CD14-positive monocyte (primary cell): ENCODE data around the gene RAET1E. TPM values are rescaled to one million over a fixed set of nuclear protein-coding genes. Genes with fewer than 3 reads are reported as not detected.

Experiments
- DNase-seq, 3 donors: peaks; one replicate each; pipeline ENCODE4 v3.0.0-alpha.2; 2011 to 2022
- H2AFZ ChIP-seq: 2 replicates; pipeline ENCODE4 v1.6.0; 2012; ENCODE audit warnings: mild to moderate bottlenecking, low read depth, low read length, inconsistent platforms; ENCODE audit not compliant: insufficient read depth, poor library complexity, severe bottlenecking
- H3K27ac ChIP-seq, 2 donors: 1 replicate in 1 of 2; 2 replicates in 1 of 2; pipeline ENCODE4 v1.5.1; 2012 to 2013; ENCODE audit warnings: low read length in 2 of 2, control low read depth in 1 of 2, inconsistent platforms in 1 of 2, low read depth in 1 of 2, mild to moderate bottlenecking in 1 of 2
- H3K27me3 ChIP-seq, 2 donors: one replicate each; pipeline versions ENCODE4 v1.6.0 to v1.6.1; 2011 to 2013; ENCODE audit warnings: low read length in 2 of 2; ENCODE audit not compliant: control insufficient read depth in 2 of 2, insufficient read depth in 2 of 2
- H3K36me3 ChIP-seq, 2 donors: replicated peaks in 1 of 2; 1 replicate in 1 of 2; 2 replicates in 1 of 2; pipeline versions ENCODE4 v1.5.1 to v1.6.1; 2012 to 2013; ENCODE audit warnings: low read length in 2 of 2, control low read depth in 1 of 2, inconsistent platforms in 1 of 2, mild to moderate bottlenecking in 1 of 2; ENCODE audit not compliant: insufficient read depth in 2 of 2, control insufficient read depth in 1 of 2
- H3K4me1 ChIP-seq, 2 donors: 1 replicate in 1 of 2; 2 replicates in 1 of 2; pipeline versions ENCODE4 v1.5.1 to v1.6.1; 2012 to 2013; ENCODE audit warnings: low read length in 2 of 2, control low read depth in 1 of 2, inconsistent platforms in 1 of 2, mild to moderate bottlenecking in 1 of 2, moderate library complexity in 1 of 2; ENCODE audit not compliant: insufficient read depth in 2 of 2, control insufficient read depth in 1 of 2
- H3K4me2 ChIP-seq: replicated peaks from 2 replicates; pipeline ENCODE3; 2012; ENCODE audit warnings: low read length, moderate library complexity, mild to moderate bottlenecking; ENCODE audit not compliant: poor library complexity, severe bottlenecking; ENCODE audit errors: extremely low read depth
- H3K4me3 ChIP-seq, 3 experiments: fragments of 200-600 bp in 1 of 3; sonication (generic) in 1 of 3; replicated peaks in 1 of 3; 1 replicate in 2 of 3; 2 replicates in 1 of 3; pipeline ENCODE4 v1.5.1; 2011 to 2013; ENCODE audit warnings: low read length in 3 of 3, mild to moderate bottlenecking in 3 of 3, control low read depth in 2 of 3, low read depth in 2 of 3, inconsistent platforms in 1 of 3, moderate library complexity in 1 of 3
- H3K79me2 ChIP-seq: 2 replicates; pipeline ENCODE4 v1.6.0; 2012; ENCODE audit warnings: mild to moderate bottlenecking, control low read depth, inconsistent platforms, low read length, moderate library complexity; ENCODE audit not compliant: insufficient read depth
- H3K9ac ChIP-seq: 2 replicates; pipeline ENCODE4 v1.6.0; 2017; ENCODE audit warnings: low read length, mild to moderate bottlenecking; ENCODE audit not compliant: insufficient read depth, poor library complexity, severe bottlenecking
- H3K9me3 ChIP-seq, 2 donors: replicated peaks in 1 of 2; 1 replicate in 1 of 2; 2 replicates in 1 of 2; pipeline versions ENCODE4 v1.5.1 to v1.6.1; 2012 to 2013; ENCODE audit warnings: low read length in 2 of 2, control low read depth in 1 of 2; ENCODE audit not compliant: control insufficient read depth in 1 of 2, insufficient read depth in 1 of 2
- H4K20me1 ChIP-seq: 2 replicates; pipeline ENCODE4 v1.6.0; 2012; ENCODE audit warnings: mild to moderate bottlenecking, low read length, control low read depth, moderate library complexity; ENCODE audit not compliant: insufficient read depth
- H3K27ac Mint-ChIP-seq, 7 donors: one replicate each; pipeline ENCODE4 v1.8.0; 2020; ENCODE audit warnings: mild to moderate bottlenecking in 7 of 7, mixed read lengths in 7 of 7, moderate library complexity in 6 of 7, inconsistent platforms in 2 of 7
- H3K27me3 Mint-ChIP-seq, 3 donors: one replicate each; pipeline ENCODE4 v1.8.0; 2021 to 2022; ENCODE audit warnings: low read depth in 3 of 3, mild to moderate bottlenecking in 3 of 3, mixed read lengths in 3 of 3, moderate library complexity in 3 of 3, inconsistent platforms in 1 of 3
- H3K36me3 Mint-ChIP-seq, 2 donors: one replicate each; pipeline ENCODE4 v1.8.0; 2020; ENCODE audit warnings: mixed read lengths in 2 of 2, inconsistent platforms in 1 of 2, mild to moderate bottlenecking in 1 of 2
- H3K4me1 Mint-ChIP-seq: one replicate; pipeline ENCODE4 v1.8.0; 2020; ENCODE audit warnings: mild to moderate bottlenecking, mixed read lengths
- H3K4me3 Mint-ChIP-seq, 2 donors: one replicate each; pipeline ENCODE4 v1.8.0; 2020; ENCODE audit warnings: mild to moderate bottlenecking in 2 of 2, mixed read lengths in 2 of 2, moderate library complexity in 1 of 2
- H3K9me3 Mint-ChIP-seq, 7 donors: one replicate each; pipeline ENCODE4 v1.8.0; 2020 to 2022; ENCODE audit warnings: mixed read lengths in 7 of 7, mild to moderate bottlenecking in 6 of 7, moderate library complexity in 6 of 7, inconsistent platforms in 2 of 7
- CTCF ChIP-seq: fragments of 200-600 bp; IDR thresholded peaks from one replicate; pipeline ENCODE4 v1.8.0; 2022; ENCODE audit warnings: antibody characterized with exemption, mild to moderate bottlenecking
- WGBS: methylation state at CpG from one replicate; pipeline ENCODE4 v1.1.5; 2013; ENCODE audit warnings: missing lambda C conversion rate; ENCODE audit not compliant: insufficient coverage; 5-methylcytosine and 5-hydroxymethylcytosine counted together
- intact Hi-C, 2 donors: fragments of 100-400 bp; cut with micrococcal nuclease; formaldehyde crosslinking; loops; one replicate each; pipeline versions ENCODE4 v1.15.0 to v1.15.1; 2023
- polyA plus RNA-seq, 3 donors: library from polyadenylated mRNA; depleted of rRNA in 1 of 3; unstranded in 2 of 3; stranded (reverse) in 1 of 3; fragments of 300-500 nt in 2 of 3; fragments of >200 nt in 1 of 3; fragmentation: Illumina TruSeq in 2 of 3; gene quantifications; 1 replicate in 2 of 3; 2 replicates in 1 of 3; pipeline ENCODE4 v1.2.3, GENCODE V29; 2012 to 2021

The RAET1E gene
- polyA plus RNA-seq, 3 donors: not detected

- Mint-ChIP-seq H3K4me1 (no peaks in the 10 kb centered on the region), H3K4me3 (no peak overlapping the region), H3K27ac (peak overlapping the region in 1 of 7 donors; percentile 30), H3K9me3 (peaks cover 8 to 18% (median 13%) of the 10 kb centered on the region in 7 donors), H3K27me3 (peaks cover 7 to 13% (median 9%) of the 10 kb centered on the region in 3 donors), H3K36me3 (peaks cover 0 to 2% of the 10 kb centered on the region in 2 donors)
- Histone ChIP-seq H2AFZ (no peak overlapping the region), H3K4me2 (no peak overlapping the region), H3K79me2 (no peaks in the 10 kb centered on the region), H4K20me1 (no peaks in the 10 kb centered on the region), H3K9ac (no peak overlapping the region), H3K27me3 (no peaks in the 10 kb centered on the region), H3K27ac (no peak overlapping the region), H3K4me3 (no peak overlapping the region), H3K36me3 (no peaks in the 10 kb centered on the region), H3K4me1 (no peaks in the 10 kb centered on the region), H3K9me3 (peaks cover 9 to 10% of the 10 kb centered on the region in 2 donors)
- TF ChIP-seq CTCF: no peak
- 86% methylated on average over 1 of the region's 2 CpGs for WGBS
- intact Hi-C loops: no loop called here
- DNase-seq: no peak
These were observed 9.4 kb upstream of the RAET1E start for GRCh38 chr6:149907317-149907716.

- no peak overlapping the region for H2AFZ ChIP-seq
- peaks cover 7 to 11% (median 10%) of the 10 kb centered on the region in 3 donors for H3K27me3 Mint-ChIP-seq
- H3K36me3 Mint-ChIP-seq: peaks cover 0 to 2% of the 10 kb centered on the region in 2 donors
- H3K4me1 Mint-ChIP-seq: no peaks in the 10 kb centered on the region
- H3K4me3 ChIP-seq: no peak overlapping the region
- H3K27me3 ChIP-seq: no peaks in the 10 kb centered on the region
- TF ChIP-seq CTCF: no peak
- H3K36me3 ChIP-seq: no peaks in the 10 kb centered on the region
- peaks cover 8 to 18% (median 13%) of the 10 kb centered on the region in 7 donors for H3K9me3 Mint-ChIP-seq
- intact Hi-C loops: no loop called here
- no peaks in the 10 kb centered on the region for H3K4me1 ChIP-seq
- H3K9ac ChIP-seq: no peak overlapping the region
- no peak overlapping the region for H3K27ac Mint-ChIP-seq
- DNase-seq: no peak
- H3K27ac ChIP-seq: no peak overlapping the region
- 94% methylated on average over 3 of the region's 4 CpGs for WGBS
- H3K79me2 ChIP-seq: no peaks in the 10 kb centered on the region
- H3K4me2 ChIP-seq: no peak overlapping the region
- H3K4me3 Mint-ChIP-seq: no peak overlapping the region
- H3K9me3 ChIP-seq: peaks cover 9 to 10% of the 10 kb centered on the region in 2 donors
- H4K20me1 ChIP-seq: no peaks in the 10 kb centered on the region
These were observed 8.5 kb upstream of the RAET1E start for GRCh38 chr6:149906405-149906804.
